Nephron progenitor cell (in vitro differentiated cells): ENCODE measurements around the gene STK32A.
A peak's percentile ranks its signal among the peaks of the same experiment; 100 is the strongest.

ENCODE experiments used
- DNase-seq: peaks from one replicate; pipeline ENCODE4 v3.0.0; 2021
- H3K27ac Mint-ChIP-seq: 2 replicates; pipeline ENCODE4 v1.8.0; 2021; ENCODE audit warnings: mild to moderate bottlenecking, moderate library complexity, mixed read lengths
- H3K27me3 Mint-ChIP-seq: 2 replicates; pipeline ENCODE4 v1.8.0; 2021; ENCODE audit warnings: mild to moderate bottlenecking, low read depth, mixed read lengths; ENCODE audit not compliant: poor library complexity
- H3K36me3 Mint-ChIP-seq: 2 replicates; pipeline ENCODE4 v1.8.0; 2021; ENCODE audit warnings: low read depth, mixed read lengths
- H3K4me1 Mint-ChIP-seq: 2 replicates; pipeline ENCODE4 v1.8.0; 2021; ENCODE audit warnings: mixed read lengths
- H3K4me3 Mint-ChIP-seq: 2 replicates; pipeline ENCODE4 v1.8.0; 2021; ENCODE audit warnings: mild to moderate bottlenecking, moderate library complexity, mixed read lengths
- H3K9me3 Mint-ChIP-seq: 2 replicates; pipeline ENCODE4 v1.8.0; 2021; ENCODE audit warnings: mild to moderate bottlenecking, moderate library complexity, mixed read lengths
- TF ChIP-seq, protein P1 (sequence below): fragments of 200-600 bp; sonication (generic); IDR thresholded peaks from 2 replicates; pipeline ENCODE4 v1.5.0; 2021; ENCODE audit warnings: antibody characterized with exemption

Gene STK32A

DNA sequence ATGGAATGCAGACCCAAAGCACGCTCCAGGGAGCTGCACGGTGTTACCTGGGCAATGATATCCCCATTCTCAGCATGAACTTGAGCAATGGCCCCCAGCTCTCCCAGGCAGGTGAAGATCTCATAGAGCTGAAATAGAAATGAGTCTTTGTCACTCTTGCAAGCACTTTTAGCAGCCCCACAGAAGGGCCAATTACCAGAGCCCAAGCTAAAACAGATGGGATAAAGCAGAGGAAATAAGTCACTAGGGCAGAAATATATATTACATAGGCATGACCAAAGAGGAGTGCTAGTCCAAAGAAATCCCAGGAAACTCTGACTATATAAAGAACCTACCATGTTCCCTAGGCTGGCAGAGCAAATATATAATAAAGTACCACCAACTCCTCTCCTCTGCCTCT, 177.7 kb downstream of the STK32A start:
- no peak overlapping the region for H3K4me3 Mint-ChIP-seq
- TF ChIP-seq, protein P1, sequence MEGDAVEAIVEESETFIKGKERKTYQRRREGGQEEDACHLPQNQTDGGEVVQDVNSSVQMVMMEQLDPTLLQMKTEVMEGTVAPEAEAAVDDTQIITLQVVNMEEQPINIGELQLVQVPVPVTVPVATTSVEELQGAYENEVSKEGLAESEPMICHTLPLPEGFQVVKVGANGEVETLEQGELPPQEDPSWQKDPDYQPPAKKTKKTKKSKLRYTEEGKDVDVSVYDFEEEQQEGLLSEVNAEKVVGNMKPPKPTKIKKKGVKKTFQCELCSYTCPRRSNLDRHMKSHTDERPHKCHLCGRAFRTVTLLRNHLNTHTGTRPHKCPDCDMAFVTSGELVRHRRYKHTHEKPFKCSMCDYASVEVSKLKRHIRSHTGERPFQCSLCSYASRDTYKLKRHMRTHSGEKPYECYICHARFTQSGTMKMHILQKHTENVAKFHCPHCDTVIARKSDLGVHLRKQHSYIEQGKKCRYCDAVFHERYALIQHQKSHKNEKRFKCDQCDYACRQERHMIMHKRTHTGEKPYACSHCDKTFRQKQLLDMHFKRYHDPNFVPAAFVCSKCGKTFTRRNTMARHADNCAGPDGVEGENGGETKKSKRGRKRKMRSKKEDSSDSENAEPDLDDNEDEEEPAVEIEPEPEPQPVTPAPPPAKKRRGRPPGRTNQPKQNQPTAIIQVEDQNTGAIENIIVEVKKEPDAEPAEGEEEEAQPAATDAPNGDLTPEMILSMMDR = no peak
- H3K36me3 Mint-ChIP-seq = peaks cover 60% of the 10 kb centered on the region
- peak overlapping the region; percentile 10 for H3K27ac Mint-ChIP-seq
- peaks cover 89% of the 10 kb centered on the region for H3K4me1 Mint-ChIP-seq
- no peaks in the 10 kb centered on the region for H3K9me3 Mint-ChIP-seq
- no peak for DNase-seq
- no peaks in the 10 kb centered on the region for H3K27me3 Mint-ChIP-seq

- no peaks in the 10 kb centered on the region for H3K9me3 Mint-ChIP-seq
- TF ChIP-seq, protein P1 = no peak
- no peaks in the 10 kb centered on the region for H3K27me3 Mint-ChIP-seq
- H3K4me1 Mint-ChIP-seq = peaks cover 92% of the 10 kb centered on the region
- peaks cover 64% of the 10 kb centered on the region for H3K36me3 Mint-ChIP-seq
- H3K27ac Mint-ChIP-seq = no peak overlapping the region
- no peak for DNase-seq
- H3K4me3 Mint-ChIP-seq = no peak overlapping the region
Measured at GRCh38 chr5:147413266-147413665, 178.4 kb downstream of the STK32A start.

DNA sequence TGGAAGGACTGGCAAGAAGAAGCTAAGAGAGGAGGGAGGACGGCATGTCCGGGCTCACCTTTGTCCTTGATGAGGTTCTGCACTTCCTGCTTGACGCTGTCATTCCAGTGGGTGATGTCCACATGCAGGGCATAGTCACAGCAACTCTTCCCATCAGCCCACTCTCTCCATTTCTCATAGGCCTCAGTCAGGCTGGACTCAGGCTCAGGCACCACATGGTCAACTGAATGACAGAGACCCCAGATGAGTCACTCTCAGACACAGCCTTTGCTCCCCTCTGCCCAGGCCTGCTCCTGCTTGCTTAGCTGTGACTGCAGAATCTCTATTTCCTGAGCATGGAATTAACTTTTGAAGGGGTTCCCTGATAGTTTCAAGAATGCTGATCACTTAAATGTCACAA, 180.8 kb downstream of the STK32A start:
- Mint-ChIP-seq H3K36me3 (peaks cover 67% of the 10 kb centered on the region), H3K4me3 (no peak overlapping the region), H3K9me3 (no peaks in the 10 kb centered on the region), H3K27ac (no peak overlapping the region), H3K27me3 (no peaks in the 10 kb centered on the region), H3K4me1 (peaks cover 76% of the 10 kb centered on the region)
- no peak for DNase-seq
- TF ChIP-seq, protein P1 = no peak

GRCh38 chr5:147417135-147417813, 182.4 kb downstream of the STK32A start:
- Mint-ChIP-seq H3K4me3 (peak overlapping the region; percentile 16), H3K36me3 (peaks cover 76% of the 10 kb centered on the region), H3K27me3 (no peaks in the 10 kb centered on the region), H3K9me3 (peaks cover 7% of the 10 kb centered on the region), H3K27ac (peak overlapping the region; percentile 94), H3K4me1 (peaks cover 60% of the 10 kb centered on the region)
- DNase-seq = no peak
- TF ChIP-seq, protein P1 = no peak

DNA sequence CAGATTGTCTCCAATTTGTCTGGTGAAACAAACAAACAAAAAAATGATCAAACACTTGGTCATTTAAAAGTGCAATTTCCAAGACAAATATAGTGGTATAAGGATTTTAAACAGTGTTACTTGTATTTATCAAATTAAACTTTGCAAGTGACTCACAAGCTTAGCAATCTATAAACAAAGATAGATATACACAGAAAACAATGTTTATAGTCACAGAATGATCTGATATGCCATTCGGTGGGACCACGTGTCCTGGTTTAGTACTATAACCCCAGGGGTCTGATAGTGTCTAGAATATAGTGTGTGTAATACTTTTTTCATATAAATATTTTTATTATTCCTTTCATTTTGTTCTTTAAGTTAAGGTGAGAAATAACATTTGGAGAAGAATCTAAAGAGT, 183.8 kb downstream of the STK32A start:
- peaks cover 51% of the 10 kb centered on the region for H3K4me1 Mint-ChIP-seq
- TF ChIP-seq, protein P1 = no peak
- H3K9me3 Mint-ChIP-seq = peaks cover 11% of the 10 kb centered on the region
- peak overlapping the region; percentile 94 for H3K27ac Mint-ChIP-seq
- H3K27me3 Mint-ChIP-seq = no peaks in the 10 kb centered on the region
- peaks cover 75% of the 10 kb centered on the region for H3K36me3 Mint-ChIP-seq
- DNase-seq = no peak
- no peak overlapping the region for H3K4me3 Mint-ChIP-seq

DNA sequence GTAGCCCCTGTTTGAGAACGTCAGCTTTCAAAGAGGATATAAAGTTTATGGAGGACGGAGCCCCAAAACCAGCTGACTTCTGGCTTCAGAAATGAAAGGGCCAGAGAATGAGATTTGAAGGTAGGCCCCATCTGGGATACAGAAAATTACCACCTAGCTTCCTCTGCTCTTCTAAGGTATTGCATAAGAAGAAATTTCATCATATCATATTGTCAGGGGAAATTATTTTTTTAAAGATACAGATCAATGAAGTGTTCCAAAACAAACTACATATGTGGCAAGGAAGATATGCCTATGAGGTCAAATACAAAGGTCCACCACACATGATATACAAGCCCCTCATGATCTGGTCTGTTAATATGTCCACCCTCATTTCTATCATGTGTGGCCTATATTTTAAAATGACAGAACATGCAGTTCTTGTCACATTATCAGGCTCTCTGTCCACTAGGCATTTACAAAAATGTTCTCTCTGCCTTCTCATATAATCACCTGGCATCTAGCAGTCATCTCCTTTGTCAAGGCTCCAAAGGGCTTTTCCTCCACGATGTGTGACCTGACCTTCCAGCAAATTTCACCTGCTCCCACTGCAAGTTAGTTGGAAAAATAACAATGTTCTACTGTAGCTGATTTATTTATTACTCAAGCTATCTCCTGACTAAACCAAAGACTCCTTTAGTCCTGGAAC, 192.0 kb downstream of the STK32A start:
- peaks cover 48% of the 10 kb centered on the region for H3K36me3 Mint-ChIP-seq

More for the DNA sequence above, 192.0 kb downstream of the STK32A start:
- Mint-ChIP-seq H3K4me1 (peaks cover 33% of the 10 kb centered on the region), H3K27me3 (no peaks in the 10 kb centered on the region), H3K27ac (no peak overlapping the region), H3K4me3 (no peak overlapping the region), H3K9me3 (peaks cover 9% of the 10 kb centered on the region)
- no peak for DNase-seq
- TF ChIP-seq, protein P1 = no peak
